Measurements from ENCODE around the gene ZFYVE27. TPM values are rescaled to one million over a fixed set of nuclear protein-coding genes. Genes with fewer than 3 reads are reported as not detected.

ZFYVE27 gene
- total RNA-seq, 1 donor from 2014 or later: 32.3 TPM

DNA sequence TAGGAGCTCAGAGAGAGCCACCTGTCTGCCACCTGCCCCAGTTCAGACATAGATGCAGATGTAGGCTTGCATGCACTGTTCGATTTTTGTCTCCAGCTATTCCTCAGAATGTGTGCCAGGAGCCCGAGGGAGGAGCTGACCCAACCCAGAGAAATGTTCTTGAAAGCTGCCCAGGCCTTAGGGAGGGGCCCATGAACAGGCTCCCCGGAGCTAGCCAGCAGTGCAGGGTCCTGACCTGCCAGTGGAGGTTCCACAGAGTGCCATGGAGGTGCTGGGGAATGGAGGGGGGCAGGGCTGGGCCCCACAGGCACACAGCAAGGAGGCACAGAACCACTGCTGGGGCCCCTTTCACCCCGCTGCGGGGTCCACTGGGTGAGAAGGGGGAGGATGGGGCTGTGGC lies 64.5 kb downstream of the ZFYVE27 start:
- peaks cover 7% of the 10 kb centered on the region for H3K27me3 ChIP-seq (ENCODE audit: control insufficient read depth, insufficient read depth, low read length)
- TF ChIP-seq, protein P1, sequence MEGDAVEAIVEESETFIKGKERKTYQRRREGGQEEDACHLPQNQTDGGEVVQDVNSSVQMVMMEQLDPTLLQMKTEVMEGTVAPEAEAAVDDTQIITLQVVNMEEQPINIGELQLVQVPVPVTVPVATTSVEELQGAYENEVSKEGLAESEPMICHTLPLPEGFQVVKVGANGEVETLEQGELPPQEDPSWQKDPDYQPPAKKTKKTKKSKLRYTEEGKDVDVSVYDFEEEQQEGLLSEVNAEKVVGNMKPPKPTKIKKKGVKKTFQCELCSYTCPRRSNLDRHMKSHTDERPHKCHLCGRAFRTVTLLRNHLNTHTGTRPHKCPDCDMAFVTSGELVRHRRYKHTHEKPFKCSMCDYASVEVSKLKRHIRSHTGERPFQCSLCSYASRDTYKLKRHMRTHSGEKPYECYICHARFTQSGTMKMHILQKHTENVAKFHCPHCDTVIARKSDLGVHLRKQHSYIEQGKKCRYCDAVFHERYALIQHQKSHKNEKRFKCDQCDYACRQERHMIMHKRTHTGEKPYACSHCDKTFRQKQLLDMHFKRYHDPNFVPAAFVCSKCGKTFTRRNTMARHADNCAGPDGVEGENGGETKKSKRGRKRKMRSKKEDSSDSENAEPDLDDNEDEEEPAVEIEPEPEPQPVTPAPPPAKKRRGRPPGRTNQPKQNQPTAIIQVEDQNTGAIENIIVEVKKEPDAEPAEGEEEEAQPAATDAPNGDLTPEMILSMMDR (IDR thresholded peaks at IDR 0.05; ENCODE audit: insufficient read depth, low read length, poor library complexity, severe bottlenecking): no peak
- no peak overlapping the region for H3K4me3 ChIP-seq (ENCODE audit: low read depth, low read length)
- H3K36me3 ChIP-seq (ENCODE audit: control insufficient read depth, insufficient read depth, low read length): no peaks in the 10 kb centered on the region
- DNase-seq (ENCODE audit: low read depth): no peak

DNA sequence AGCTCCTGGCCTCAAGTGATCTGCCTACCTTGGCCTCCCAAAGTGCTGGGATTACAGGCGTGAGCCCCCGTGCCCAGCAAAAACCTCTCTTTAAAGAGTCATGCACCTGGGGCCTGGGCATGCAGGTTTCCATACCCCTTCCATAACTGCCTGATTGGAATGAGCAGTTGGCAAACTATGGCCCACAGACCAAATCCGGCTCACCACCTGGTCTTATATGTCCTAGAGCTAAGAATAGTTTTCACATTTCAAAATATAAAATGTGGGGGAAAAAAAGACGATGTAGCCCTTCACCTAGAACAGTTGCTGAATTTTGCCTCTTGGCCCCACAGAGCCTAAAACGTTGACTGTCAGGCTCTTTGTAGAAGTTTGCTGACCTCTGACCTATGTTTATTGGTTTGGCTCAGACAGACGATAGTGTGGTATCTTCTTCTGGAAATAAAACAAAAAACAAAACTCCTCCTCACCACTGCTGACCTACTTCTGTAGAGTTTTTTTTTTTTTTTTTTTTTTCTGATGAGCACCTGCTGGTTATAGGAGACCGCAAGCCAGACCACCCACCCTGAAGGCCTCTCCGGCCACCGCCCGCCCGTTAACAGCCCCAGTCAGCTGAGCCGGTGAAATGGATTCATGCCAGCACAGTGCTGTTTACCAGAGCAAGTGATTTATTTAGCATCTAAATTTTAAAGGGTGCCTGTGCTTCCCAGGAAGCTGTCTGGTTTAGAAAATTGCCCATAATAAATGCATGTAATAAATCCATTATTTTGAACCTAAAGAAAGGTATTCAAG lies 68.4 kb downstream of the ZFYVE27 start:
- Histone ChIP-seq H3K27me3 (ENCODE audit: control insufficient read depth, insufficient read depth, low read length) (peaks cover 4% of the 10 kb centered on the region), H3K36me3 (ENCODE audit: control insufficient read depth, insufficient read depth, low read length) (no peaks in the 10 kb centered on the region), H3K4me3 (ENCODE audit: low read depth, low read length) (no peak overlapping the region)
- TF ChIP-seq, protein P1 (IDR thresholded peaks at IDR 0.05; ENCODE audit: insufficient read depth, low read length, poor library complexity, severe bottlenecking): no peak
- DNase-seq (ENCODE audit: low read depth): no peak

DNA sequence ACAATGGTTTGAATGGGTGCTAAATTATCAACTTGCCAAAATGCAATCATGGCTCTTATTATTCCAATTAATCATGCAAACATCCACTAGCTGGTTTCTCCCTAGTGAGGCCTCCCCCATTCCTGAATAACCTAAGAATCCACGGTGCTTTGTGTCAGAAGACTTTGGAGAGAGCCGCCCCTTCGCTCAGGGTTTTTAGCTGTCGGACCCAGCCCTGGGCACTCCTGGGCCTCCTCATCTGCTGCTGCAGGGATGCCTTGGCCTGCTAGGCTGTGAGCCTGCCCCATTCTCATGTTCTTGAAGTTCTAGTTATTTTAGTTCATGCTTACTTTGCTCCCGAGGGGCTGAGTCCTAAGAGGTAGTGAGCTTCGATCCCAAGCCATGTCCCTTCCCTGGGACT lies 69.0 kb downstream of the ZFYVE27 start:
- Histone ChIP-seq H3K27me3 (ENCODE audit: control insufficient read depth, insufficient read depth, low read length) (peaks cover 4% of the 10 kb centered on the region), H3K4me3 (ENCODE audit: low read depth, low read length) (no peak overlapping the region), H3K36me3 (ENCODE audit: control insufficient read depth, insufficient read depth, low read length) (no peaks in the 10 kb centered on the region)
- TF ChIP-seq, protein P1 (IDR thresholded peaks at IDR 0.05; ENCODE audit: insufficient read depth, low read length, poor library complexity, severe bottlenecking): no peak
- no peak for DNase-seq (ENCODE audit: low read depth)

DNA sequence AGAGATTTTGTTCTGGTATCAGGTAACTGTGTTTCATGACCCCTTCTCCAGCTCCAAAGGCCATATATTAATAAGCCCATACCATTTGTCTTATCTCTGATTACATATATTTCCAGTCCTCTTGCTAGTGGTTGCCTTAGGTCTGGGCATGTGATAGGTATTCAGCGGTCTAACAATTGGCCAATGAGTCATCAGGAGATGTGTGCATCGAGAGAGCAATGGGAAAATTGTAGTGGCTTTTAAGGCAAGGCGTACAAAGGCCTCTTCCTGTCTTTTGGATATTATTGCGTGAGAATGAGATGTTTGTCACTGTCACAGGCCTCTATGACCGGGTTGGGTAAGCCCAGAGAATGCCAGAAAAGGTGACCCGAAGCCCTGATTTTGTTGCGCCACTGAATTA lies 73.5 kb downstream of the ZFYVE27 start:
- Histone ChIP-seq H3K36me3 (ENCODE audit: control insufficient read depth, insufficient read depth, low read length) (no peaks in the 10 kb centered on the region), H3K27me3 (ENCODE audit: control insufficient read depth, insufficient read depth, low read length) (no peaks in the 10 kb centered on the region), H3K4me3 (ENCODE audit: low read depth, low read length) (no peak overlapping the region)
- DNase-seq (ENCODE audit: low read depth): no peak
- TF ChIP-seq, protein P1 (IDR thresholded peaks at IDR 0.05; ENCODE audit: insufficient read depth, low read length, poor library complexity, severe bottlenecking): no peak

Other genes starting within 250 kb of the ZFYVE27 start
- 85.2 and 111 TPM in 2 replicates for gene MMS19, start 238.7 kb upstream of the ZFYVE27 start, total RNA-seq
- 32.5 and 44.4 TPM in 2 replicates for gene UBTD1, start 238.2 kb upstream of the ZFYVE27 start, total RNA-seq
- gene ANKRD2, start 164.3 kb upstream of the ZFYVE27 start, total RNA-seq: 0.08 TPM in 1 of 2 replicates, not detected in the other
- 3.4 and 5.1 TPM in 2 replicates for gene HOGA1, start 152.7 kb upstream of the ZFYVE27 start, total RNA-seq
- gene C10orf62, start 147.4 kb upstream of the ZFYVE27 start, total RNA-seq: not detected in 2 replicates
- 11.2 and 12.4 TPM in 2 replicates for gene MORN4, start 103.6 kb upstream of the ZFYVE27 start, total RNA-seq
- 37.6 and 38.3 TPM in 2 replicates for gene PI4K2A, start 96.5 kb upstream of the ZFYVE27 start, total RNA-seq
- 17.2 and 18.9 TPM in 2 replicates for gene AVPI1, start 49.9 kb upstream of the ZFYVE27 start, total RNA-seq
- gene MARVELD1, start 23.4 kb upstream of the ZFYVE27 start, total RNA-seq: 31.0 and 37.2 TPM in 2 replicates
- not detected in 2 replicates for gene SFRP5, start 34.9 kb downstream of the ZFYVE27 start, total RNA-seq
- 1.2 and 2.7 TPM in 2 replicates for gene GOLGA7B, start 112.7 kb downstream of the ZFYVE27 start, total RNA-seq

Data from kidney epithelial cell (primary cell).